NCI-H1048 (cell line): ENCODE data around the gene CD69.

Experiments used
- DNase-seq: peaks from one replicate; lab custom pipeline; 2025; lab: John Stamatoyannopoulos, UW

The CD69 gene

GRCh38 chr12:9760699-9761418 lies at the start of gene CD69:
TSS of gene CD69 (minus strand) at chr12:9760901. CDS start at chr12:9760820, 81 bp downstream.
- no peak for DNase-seq

DNA sequence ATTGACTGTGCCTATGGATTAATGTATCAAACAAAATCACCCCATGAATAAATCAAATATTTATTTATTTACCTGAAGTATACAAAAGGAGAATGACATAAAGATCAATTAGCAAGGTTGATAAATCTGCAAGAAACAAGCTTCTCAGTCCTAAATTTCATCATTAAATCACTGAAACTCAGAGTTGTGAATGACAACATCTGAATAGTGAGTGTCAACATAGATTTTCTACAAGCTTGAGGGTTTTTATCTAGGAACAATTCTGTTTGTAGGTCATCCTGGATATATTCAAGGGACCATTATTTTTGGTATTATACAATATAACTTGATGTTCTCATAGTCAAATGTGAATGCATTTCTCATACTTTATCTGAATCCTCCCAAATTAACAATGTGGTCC lies 49.2 kb upstream of the CD69 start:
- no peak for DNase-seq

GRCh38 chr12:9809338-9809737 lies 48.6 kb upstream of the CD69 start:
- no peak for DNase-seq

- DNase-seq: no peak
Observed at GRCh38 chr12:9808504-9808903, 47.8 kb upstream of the CD69 start.

GRCh38 chr12:9806714-9807113 lies 46.0 kb upstream of the CD69 start:
- no peak for DNase-seq

DNA sequence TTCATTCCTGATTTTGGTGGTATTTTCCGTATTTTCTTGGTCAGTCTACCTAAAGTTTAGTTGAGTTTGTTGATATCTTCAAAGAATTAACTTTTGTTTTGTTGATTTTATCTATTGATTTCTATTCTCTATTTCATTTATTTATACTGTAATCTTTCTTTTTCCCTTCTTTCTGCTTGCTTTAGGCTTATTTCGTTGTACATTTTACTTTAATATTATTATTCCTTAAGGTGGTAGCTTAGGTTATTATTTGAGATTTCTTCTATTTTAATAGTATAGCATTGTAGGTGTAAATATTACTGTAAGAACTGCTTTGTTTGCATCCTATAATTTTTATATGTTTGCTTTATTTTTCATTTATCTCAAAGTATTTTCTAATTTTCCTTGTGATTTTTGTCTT lies 45.2 kb upstream of the CD69 start:
- DNase-seq: no peak

DNA sequence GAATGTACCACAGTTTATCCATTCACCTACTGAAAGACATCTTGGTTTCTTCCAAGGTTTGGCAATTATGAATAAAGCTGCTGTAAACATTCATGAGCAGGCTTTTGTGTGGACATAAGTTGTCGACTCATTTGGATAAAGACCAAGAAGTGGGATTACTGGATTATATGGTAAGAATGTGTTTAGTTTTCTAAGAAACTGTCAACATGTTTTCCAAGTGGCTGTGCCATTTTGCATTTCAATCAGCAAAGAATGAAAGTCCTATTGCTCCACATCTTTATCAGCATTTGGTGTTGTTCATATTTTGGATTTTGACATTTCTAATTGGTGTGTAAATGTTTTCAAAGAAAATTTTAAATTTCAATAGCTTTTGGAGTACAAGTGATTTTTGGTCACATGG lies 39.3 kb upstream of the CD69 start:
- DNase-seq: no peak

DNA sequence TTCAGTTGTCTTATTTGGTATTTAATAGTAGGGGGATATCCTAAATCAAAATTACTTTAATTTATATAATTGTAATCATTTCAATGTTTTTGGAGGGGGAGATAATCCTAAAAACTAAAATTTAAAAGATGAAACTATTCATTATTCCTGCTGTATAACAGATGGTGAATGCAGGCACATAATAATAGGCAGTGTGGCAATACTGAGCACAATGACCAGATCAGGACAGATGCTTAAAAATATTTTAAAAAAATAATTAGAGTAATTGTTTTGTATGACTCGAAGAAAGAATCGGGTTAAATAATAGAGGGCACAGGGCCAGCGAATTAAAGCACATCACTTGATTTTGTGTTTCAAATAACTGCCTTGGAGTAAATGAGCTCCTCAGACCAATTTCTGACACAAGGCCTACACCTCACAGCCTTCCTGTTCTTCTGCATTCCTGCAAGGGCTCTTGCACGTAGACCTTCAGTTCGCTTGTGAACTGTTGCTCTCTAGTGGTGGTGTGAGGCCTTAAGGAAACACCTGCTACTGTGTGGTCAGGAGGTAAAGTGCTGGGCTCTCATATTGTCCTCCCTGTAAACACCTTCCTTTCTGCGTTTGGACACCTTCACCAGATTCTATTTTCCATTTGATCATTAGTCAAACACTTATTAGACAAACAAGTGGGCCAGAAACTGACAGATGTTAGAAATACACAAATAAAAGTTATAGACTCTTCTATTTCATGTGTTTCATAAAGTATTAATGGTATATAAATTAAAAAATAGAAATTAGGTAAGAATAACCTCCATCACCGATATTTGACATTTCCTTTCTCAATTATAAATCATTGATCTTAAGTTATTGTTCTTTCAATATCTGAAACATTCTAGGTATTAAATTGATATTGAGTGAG lies 37.3 kb upstream of the CD69 start:
- DNase-seq: no peak

DNA sequence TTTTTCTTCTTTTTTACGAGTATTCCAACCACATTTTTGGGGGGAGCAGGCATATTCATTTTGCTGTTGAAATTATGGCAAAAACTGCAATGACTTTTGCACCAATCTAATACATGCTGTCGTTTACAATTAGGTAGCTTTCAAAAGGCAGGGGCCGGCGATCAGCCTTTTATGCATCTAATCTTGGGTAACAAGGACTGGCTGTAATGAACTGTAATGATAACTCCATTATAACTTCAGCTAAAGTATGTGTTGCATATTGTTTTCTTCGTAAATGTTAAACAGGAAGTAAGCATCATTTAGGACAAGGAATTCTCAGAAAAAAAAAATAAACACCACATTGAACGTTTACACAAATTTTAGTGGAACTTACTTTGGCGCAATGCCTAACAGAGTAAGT lies 36.3 kb upstream of the CD69 start:
- DNase-seq: no peak

GRCh38 chr12:9796346-9796745 lies 35.6 kb upstream of the CD69 start:
- DNase-seq: no peak

GRCh38 chr12:9795945-9796344 lies 35.2 kb upstream of the CD69 start:
- no peak for DNase-seq

- DNase-seq: no peak
Observed at GRCh38 chr12:9794484-9795093, 33.9 kb upstream of the CD69 start.

DNA sequence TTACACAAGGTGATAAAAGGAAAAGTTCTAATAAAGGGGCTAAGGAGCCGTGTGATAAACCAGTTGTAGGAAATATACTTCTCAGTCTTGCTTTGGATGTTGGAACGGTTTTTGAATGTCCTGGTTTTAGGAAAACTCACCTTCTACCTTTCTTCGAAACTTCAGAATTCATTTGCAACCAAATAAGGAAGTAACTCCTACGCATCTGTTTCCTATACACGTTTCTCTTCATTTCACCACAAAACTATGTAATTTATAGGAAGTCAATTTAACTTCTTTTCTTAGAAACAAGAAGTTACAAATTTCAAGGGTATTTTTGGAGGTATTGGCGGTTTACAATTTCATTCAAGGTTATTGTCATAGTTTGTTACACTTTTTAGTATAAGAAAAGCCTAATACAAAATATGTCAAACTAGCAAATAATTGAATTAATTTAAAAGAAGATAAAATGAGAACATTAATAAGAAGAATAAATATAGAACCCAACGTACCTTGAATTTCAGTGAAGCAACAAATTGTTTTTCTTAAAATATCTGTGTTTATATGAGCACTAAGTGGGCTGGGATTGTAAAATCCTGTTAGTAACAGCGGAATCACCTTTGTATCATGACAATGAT lies 33.2 kb upstream of the CD69 start:
- no peak for DNase-seq

- no peak for DNase-seq
Observed at GRCh38 chr12:9792961-9793617, 32.4 kb upstream of the CD69 start.

GRCh38 chr12:9792185-9792900 lies 31.6 kb upstream of the CD69 start:
- DNase-seq: no peak

GRCh38 chr12:9786726-9787717 lies 26.3 kb upstream of the CD69 start:
- no peak for DNase-seq

- no peak for DNase-seq
Observed at GRCh38 chr12:9784816-9785215, 24.1 kb upstream of the CD69 start.

DNA sequence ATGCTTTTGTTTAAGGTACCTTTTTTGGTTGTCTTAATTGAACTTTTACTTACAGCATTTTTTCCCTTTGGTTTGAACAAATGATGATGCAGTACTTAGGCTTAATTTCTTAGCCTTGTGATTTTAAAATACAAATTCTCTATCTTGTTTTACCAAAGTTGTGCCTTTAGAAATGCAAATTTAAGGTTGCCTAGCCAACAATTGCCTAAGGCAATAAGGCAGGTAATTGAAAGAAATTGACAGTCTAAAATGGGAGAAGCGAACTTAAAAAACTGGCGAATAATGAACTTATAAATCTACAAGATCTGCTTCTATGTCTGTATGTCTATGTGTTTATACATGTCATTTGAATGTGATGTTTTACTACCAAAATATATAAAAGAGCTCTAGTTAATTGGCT lies 23.6 kb upstream of the CD69 start:
- DNase-seq: no peak

DNA sequence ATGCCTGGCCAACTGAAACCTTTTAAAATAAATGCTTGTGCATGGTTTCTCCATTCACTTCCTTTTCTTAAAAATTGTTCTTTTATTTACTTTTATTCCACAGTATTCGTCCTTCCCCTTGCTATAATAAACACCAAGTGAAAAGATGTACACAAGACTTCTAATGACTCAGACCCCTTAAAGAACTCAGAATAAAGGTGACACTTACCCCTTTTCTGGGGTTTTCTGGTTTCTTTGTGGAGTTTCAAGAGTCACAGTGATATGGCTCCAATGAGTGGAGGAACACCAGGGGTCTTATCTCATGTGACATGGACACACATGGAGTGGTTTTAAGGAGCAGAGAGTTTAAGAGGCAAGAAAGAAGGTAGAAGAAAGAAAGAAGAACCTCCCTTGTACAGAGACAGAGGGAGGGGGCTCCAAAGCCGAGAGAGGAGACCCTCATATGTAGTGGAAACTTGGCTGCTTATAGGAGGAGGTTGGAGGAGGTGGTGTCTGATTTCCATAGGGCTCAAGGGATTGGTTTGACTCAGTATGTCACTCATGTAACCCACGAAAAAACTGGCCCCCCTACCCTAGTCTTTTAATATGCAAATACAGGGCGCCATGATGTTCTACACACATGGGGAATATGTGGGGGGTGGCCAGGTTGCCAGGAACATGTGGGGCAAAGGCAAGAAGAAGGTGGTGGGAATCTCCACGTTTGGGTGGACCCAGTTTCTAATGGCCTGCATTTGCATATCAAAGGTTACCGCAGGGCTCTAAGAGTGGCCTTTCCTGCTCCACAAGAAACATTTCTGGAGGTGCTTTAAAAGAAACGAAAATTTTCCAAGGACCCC lies 22.1 kb upstream of the CD69 start:
- DNase-seq: no peak
